Measurements from ENCODE around the gene DDHD1. TPM values are rescaled to one million over a fixed set of nuclear protein-coding genes. Genes with fewer than 3 reads are reported as not detected.

DDHD1 gene
- 16.1 to 20.0 TPM (median 17.2 TPM) in 3 replicates for total RNA-seq (2021)
- Bru-seq, nascent RNA: percentile 78 among the genes with signal in this experiment
- long read RNA-seq, experiment 1, full-length matches to known transcripts: 36 of 65 reads
- long read RNA-seq, experiment 1, partial matches to known transcripts: 10 of 65 reads
- long read RNA-seq, experiment 1, other reads (novel, unspliced or antisense): 19 of 65 reads
- long read RNA-seq, experiment 2, full-length matches to known transcripts: 4 of 19 reads
- long read RNA-seq, experiment 2, partial matches to known transcripts: 6 of 19 reads
- long read RNA-seq, experiment 2, other reads (novel, unspliced or antisense): 9 of 19 reads
- long read RNA-seq, experiment 3, partial matches to known transcripts: 1 of 2 reads
- long read RNA-seq, experiment 3, other reads (novel, unspliced or antisense): 1 of 2 reads

- ChIA-PET CTCF (interaction anchor here (1.1 to 3.8 kb wide), 6 partner anchors 10 to 153 kb away, joined by 3 to 20 read pairs (median 8); no protein-coding TSS in a partner anchor), POLR2A (interaction anchor here (0.5 to 2.7 kb wide), 7 partner anchors 11 to 421 kb away, joined by 3 to 11 read pairs (median 7); no protein-coding TSS in a partner anchor)
- peak; percentile 77 for ATAC-seq
- Mint-ChIP-seq H3K27ac (peak within 1 kb of the TSS; percentile 90), H3K9me3 (peaks cover 5% of the 10 kb centered on the region), H3K4me3 (peak within 1 kb of the TSS; percentile 81), H3K36me3 (no peaks in the 10 kb centered on the region), H3K27me3 (ENCODE audit: low read depth) (peaks cover 10% of the 10 kb centered on the region), H3K4me1 (peaks cover 31% of the 10 kb centered on the region)
- peak; percentile 78 for DNase-seq (ENCODE audit: low spot score)
- TF ChIP-seq ZNF317 (CRISPR knock-in tag; IDR thresholded peaks at IDR 0.05; ENCODE audit: borderline replicate concordance, low read depth): 0 out of 2 replicates have a peak, but pooled peaks have one; percentile 3
- TF ChIP-seq ZBTB21 (CRISPR knock-in tag; IDR thresholded peaks at IDR 0.05; ENCODE audit: borderline replicate concordance): no peak
- no peak for TF ChIP-seq SMAD4 (CRISPR knock-in tag; IDR thresholded peaks at IDR 0.05)
- peak; percentile 48; the same call in 1 of the 2 replicates for TF ChIP-seq FOXP4 (CRISPR knock-in tag; IDR thresholded peaks at IDR 0.05)
- TF ChIP-seq SMAD3 (CRISPR knock-in tag; IDR thresholded peaks at IDR 0.05; ENCODE audit: borderline replicate concordance): peak; percentile 82
- peak; percentile 58 for TF ChIP-seq MAX (CRISPR knock-in tag; IDR thresholded peaks at IDR 0.05)
- peak; percentile 13; the same call in 1 of the 2 replicates for TF ChIP-seq USF2 (CRISPR knock-in tag; IDR thresholded peaks at IDR 0.05)
- 0 out of 2 replicates have a peak, but pooled peaks have one; percentile 10 for TF ChIP-seq FOXK1 (CRISPR knock-in tag; IDR thresholded peaks at IDR 0.05)
- peak; percentile 36; the same call in 1 of the 2 replicates for TF ChIP-seq SP1 (CRISPR knock-in tag; conservative IDR thresholded peaks at IDR 0.05)
- TF ChIP-seq TP53 (CRISPR knock-in tag; IDR thresholded peaks at IDR 0.05): no peak; the same call in 1 of the 2 replicates
These were observed at the start of gene DDHD1 for GRCh38 chr14:53152887-53153701. TSS of gene DDHD1 (minus strand) at chr14:53153323. CDS start at chr14:53153098, 225 bp downstream.

DNA sequence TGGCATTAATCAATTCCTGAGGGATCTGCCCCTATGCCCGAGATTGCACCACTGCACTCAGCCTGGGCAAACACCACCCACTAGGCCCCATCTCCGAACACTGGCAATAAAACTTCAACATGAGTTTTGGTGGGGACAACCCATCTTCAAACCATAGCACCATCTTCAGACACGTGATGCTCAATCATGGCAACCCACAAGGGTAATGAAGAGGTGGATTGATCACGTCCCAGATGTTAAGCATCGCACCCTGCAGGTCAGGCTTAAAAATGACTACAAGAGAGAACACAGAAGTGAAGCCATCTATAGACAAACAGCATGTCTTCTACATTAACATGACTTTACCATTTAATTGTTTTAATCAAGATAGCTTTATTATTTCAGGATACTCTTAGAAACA is 42.8 kb upstream of the DDHD1 start:
- Mint-ChIP-seq H3K36me3 (peaks cover 9% of the 10 kb centered on the region), H3K4me1 (peaks cover 21% of the 10 kb centered on the region), H3K4me3 (no peak overlapping the region), H3K9me3 (peaks cover 18% of the 10 kb centered on the region), H3K27me3 (ENCODE audit: low read depth) (no peaks in the 10 kb centered on the region), H3K27ac (no peak overlapping the region)
- ATAC-seq (no peak), DNase-seq (ENCODE audit: low spot score) (no peak)
- CTCF ChIA-PET: no interaction called here
- POLR2A ChIA-PET: interaction anchor here (0.7 kb wide), 1 partner anchor 446 kb away, joined by 4 read pairs; no protein-coding TSS in a partner anchor
- TF ChIP-seq FOXP4 (CRISPR knock-in tag; IDR thresholded peaks at IDR 0.05): no peak
- TF ChIP-seq NR2C2 (CRISPR knock-in tag; IDR thresholded peaks at IDR 0.05): no peak
- TF ChIP-seq, protein P1, sequence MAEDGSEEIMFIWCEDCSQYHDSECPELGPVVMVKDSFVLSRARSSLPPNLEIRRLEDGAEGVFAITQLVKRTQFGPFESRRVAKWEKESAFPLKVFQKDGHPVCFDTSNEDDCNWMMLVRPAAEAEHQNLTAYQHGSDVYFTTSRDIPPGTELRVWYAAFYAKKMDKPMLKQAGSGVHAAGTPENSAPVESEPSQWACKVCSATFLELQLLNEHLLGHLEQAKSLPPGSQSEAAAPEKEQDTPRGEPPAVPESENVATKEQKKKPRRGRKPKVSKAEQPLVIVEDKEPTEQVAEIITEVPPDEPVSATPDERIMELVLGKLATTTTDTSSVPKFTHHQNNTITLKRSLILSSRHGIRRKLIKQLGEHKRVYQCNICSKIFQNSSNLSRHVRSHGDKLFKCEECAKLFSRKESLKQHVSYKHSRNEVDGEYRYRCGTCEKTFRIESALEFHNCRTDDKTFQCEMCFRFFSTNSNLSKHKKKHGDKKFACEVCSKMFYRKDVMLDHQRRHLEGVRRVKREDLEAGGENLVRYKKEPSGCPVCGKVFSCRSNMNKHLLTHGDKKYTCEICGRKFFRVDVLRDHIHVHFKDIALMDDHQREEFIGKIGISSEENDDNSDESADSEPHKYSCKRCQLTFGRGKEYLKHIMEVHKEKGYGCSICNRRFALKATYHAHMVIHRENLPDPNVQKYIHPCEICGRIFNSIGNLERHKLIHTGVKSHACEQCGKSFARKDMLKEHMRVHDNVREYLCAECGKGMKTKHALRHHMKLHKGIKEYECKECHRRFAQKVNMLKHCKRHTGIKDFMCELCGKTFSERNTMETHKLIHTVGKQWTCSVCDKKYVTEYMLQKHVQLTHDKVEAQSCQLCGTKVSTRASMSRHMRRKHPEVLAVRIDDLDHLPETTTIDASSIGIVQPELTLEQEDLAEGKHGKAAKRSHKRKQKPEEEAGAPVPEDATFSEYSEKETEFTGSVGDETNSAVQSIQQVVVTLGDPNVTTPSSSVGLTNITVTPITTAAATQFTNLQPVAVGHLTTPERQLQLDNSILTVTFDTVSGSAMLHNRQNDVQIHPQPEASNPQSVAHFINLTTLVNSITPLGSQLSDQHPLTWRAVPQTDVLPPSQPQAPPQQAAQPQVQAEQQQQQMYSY (CRISPR knock-in tag; IDR thresholded peaks at IDR 0.05): no peak
- no peak for TF ChIP-seq HMGXB4 (CRISPR knock-in tag; IDR thresholded peaks at IDR 0.05)
- TF ChIP-seq FOXP1 (CRISPR knock-in tag; IDR thresholded peaks at IDR 0.05; ENCODE audit: borderline replicate concordance): no peak
- no peak for TF ChIP-seq AFF4 (CRISPR knock-in tag; IDR thresholded peaks at IDR 0.05; ENCODE audit: borderline replicate concordance)
